Measurements from ENCODE around the gene CCR8. TPM values are rescaled to one million over a fixed set of nuclear protein-coding genes. Genes with fewer than 3 reads are reported as not detected.

The CCR8 gene
- polyA plus RNA-seq, 1 experiment: not detected

GRCh38 chr3:39381432-39381831 is 51.9 kb downstream of the CCR8 start:
- H3K27me3 ChIP-seq (ENCODE audit: control insufficient read depth, insufficient read depth, low read length): peaks cover 7% of the 10 kb centered on the region
- no peak for TF ChIP-seq CTCF (IDR thresholded peaks at IDR 0.05; ENCODE audit: low read depth, low read length)
- H3K9me3 ChIP-seq (ENCODE audit: control insufficient read depth, insufficient read depth, low read length): peaks cover 6% of the 10 kb centered on the region; the same call in 1 of the 2 replicates
- CTCF ChIA-PET: interaction anchor here (0.7 kb wide), 1 partner anchor 33 kb away, joined by 4 read pairs; no protein-coding TSS in a partner anchor
- H3K27ac ChIP-seq (ENCODE audit: low read depth, low read length): no peak overlapping the region
- DNase-seq (ENCODE audit: low read depth, low spot score): no peak
- no peak overlapping the region for H3K4me3 ChIP-seq (ENCODE audit: low read depth, low read length)
- POLR2A ChIA-PET: no interaction called here

Other genes starting within 250 kb of the CCR8 start
- 43.7 and 47.6 TPM in 2 replicates for gene GORASP1, start 222.1 kb upstream of the CCR8 start, polyA plus RNA-seq (2011; rRNA removed)
- 1.6 and 2.8 TPM in 2 replicates for gene TTC21A, start 222.0 kb upstream of the CCR8 start, polyA plus RNA-seq (2011; rRNA removed)
- gene CSRNP1, start 176.1 kb upstream of the CCR8 start, polyA plus RNA-seq (2011; rRNA removed): 5.9 and 6.8 TPM in 2 replicates
- 0.02 TPM in 1 of 2 replicates, not detected in the other for gene XIRP1, start 137.1 kb upstream of the CCR8 start, polyA plus RNA-seq (2011; rRNA removed)
- gene CX3CR1, start 49.7 kb upstream of the CCR8 start, polyA plus RNA-seq (2011; rRNA removed): not detected in 2 replicates
- 33.1 and 34.7 TPM in 2 replicates for gene SLC25A38, start 53.7 kb downstream of the CCR8 start, polyA plus RNA-seq (2011; rRNA removed)
- 3,266 and 3,502 TPM in 2 replicates for gene RPSA, start 77.0 kb downstream of the CCR8 start, polyA plus RNA-seq (2011; rRNA removed)
- not detected in 2 replicates for gene MOBP, start 138.0 kb downstream of the CCR8 start, polyA plus RNA-seq (2011; rRNA removed)